IPS DF 4.7 (cell line): ENCODE results near the gene SURF2.
"Not testable (repeated sequence)": the region's sequence is repeated elsewhere in the genome, so short reads cannot be mapped to it uniquely, and the experiment has no call there.

Experiments used
- DNase-seq: peaks from one replicate; pipeline ENCODE4 v3.0.0-alpha.2; 2013; ENCODE audit warnings: low spot score; ENCODE audit errors: extremely low read depth

SURF2 gene

DNA sequence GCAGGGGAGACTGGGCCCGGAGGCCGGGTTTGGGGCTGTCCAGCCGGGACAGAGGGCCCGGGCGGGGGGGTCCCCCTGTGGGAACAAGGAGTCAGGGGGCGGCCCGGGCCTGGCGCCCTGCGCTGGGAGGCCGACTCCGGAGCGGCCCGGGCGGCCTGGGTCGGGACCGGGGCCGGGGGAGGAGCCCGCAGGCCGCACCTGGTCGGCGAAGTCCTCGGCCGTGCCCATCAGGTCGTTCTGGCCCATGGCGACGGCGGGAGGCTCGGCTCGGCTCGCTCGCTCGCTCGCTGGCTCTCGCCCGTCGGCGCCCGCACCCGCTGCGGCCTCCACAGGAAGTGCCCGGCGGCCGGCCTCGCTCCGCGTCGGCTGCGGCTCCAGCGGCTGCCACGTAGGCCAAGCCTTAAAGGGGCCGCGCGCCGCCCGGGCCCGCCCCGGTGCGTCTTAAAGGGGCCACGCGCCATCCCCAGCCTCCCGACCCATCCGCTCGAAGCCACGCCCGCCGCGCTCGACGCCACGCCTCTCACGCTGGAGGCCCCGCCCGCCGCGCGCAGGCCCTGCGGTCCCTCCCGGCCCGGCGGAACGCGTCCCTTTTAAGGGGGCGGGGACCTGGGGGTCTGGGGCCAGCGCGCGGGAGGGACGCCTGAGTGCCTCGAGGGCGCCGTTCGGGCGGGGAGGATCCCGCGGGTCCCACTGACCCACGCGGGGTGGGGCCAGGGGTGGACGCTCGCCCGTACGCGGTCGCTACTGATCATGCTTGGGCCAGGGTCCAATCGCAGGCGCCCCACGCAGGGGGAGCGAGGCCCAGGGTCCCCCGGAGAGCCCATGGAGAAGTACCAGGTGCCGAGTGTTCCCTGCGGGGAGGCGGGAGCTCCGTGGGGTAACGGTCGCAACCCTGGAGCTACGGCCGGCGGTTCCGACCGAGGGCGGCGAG, 19.6 kb downstream of the SURF2 start, which contains the start of the genes STKLD1 and SURF4:
Gene STKLD1, plus strand, starts transcription at position 643 of the 931 bp plus-strand sequence. Its CDS starts 108 bp downstream, at position 751.
Gene SURF4, minus strand, starts transcription at position 337 of the 931 bp plus-strand sequence. Its CDS starts 91 bp downstream, at position 246.
- no peak for DNase-seq

GRCh38 chr9:133377280-133377679, 20.9 kb downstream of the SURF2 start:
- DNase-seq: not testable (repeated sequence)

GRCh38 chr9:133377721-133378216, 21.4 kb downstream of the SURF2 start:
- DNase-seq: no peak

DNA sequence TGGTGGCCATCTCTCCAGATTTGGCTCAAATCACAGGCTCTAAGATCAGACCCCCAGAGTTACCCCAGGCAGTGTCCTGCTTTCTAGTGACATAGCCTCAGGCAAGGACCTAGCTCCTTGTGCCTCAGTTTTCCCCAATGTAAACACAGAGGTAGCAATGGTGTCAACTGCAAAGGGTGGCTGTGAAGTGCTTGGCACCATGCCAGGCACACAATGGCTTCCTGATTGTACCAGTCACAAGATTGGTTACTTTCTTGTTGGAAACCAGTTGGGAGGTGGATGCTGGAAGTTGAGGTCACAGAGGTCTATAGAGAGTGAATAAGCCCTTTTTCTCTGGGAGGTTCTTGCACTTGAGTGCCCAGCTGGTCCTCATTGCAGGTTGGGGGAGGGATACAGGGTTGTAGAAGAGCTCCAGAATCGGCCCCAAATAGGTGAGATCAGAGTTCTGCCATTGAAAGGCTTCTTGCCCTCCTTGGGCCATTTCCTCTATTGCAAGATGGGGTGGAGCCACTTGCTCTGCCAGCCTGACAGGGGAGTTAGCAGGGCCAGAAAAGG, 22.1 kb downstream of the SURF2 start:
- no peak for DNase-seq

DNA sequence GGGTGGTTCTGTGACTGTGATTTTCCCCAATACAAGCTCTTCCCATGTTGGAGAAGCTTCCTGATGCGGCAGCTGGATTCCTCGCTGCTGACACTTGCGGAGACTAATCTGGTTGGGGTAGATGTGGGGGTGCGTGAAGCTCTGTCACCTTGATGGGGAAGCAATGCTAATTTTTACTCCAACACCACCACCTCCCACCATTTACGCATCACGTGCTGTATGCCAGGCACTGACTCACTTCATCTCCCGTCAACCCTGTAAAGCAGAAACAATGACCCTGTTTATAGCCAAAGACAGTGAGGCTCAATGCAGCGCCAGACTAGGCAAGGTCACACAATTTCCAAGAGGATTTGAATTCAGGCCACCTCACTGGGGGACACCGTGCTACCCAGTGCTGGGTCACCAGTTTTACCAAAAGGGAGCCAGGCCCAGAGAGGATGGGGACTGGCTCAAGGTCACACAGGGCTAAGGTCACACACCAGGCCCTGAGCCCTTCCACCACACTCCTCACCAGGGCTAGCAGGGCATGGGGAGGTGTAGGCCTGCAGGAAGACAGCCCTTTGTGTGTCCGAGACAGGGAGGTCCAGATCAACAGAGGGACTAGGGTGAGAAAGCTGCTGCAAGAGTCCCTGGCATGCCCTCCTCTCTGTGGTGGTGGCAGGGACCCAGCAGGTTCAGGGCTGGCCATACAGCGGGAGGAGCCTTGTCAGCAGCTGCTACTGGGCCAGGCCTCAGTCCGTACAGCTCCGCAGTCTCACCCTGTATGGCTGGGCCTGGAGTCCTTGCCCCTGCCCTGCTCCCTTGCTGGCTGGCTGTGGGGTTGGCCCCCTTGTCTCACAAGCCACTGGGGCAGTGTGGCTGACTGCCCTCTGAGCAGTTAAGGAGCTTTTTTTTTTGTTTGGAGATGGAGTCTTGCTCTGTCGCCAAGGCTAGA, 23.1 kb downstream of the SURF2 start:
- DNase-seq: no peak

- no peak for DNase-seq
Observed at GRCh38 chr9:133380734-133381133, 24.4 kb downstream of the SURF2 start.

DNA sequence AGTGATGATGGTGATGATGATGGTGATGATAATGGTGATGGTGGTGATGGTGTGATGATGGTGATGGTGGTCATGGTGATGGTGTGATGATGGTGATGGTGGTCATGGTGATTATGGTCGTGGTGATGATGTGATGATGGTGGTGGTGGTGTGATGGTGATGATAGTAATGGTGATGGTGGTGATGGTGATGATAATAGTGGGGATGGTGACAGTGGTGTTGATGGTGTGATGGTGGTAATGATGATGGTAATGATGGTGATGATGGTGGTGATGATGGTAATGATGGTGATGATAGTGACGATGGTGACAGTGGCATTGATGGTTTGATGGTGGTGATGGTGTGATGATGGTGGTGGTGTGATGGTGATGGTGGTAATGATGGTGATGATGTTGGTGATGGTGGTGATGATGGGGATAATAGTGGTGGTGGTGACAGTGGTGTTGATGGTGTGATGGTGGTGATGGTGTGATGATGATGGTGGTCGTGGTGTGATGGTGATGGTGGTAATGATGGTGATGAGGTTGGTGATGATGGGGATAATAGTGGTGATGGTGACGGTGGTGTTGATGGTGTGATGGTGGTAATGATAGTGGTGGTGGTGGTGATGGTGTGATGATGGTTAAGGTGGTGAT, 26.3 kb downstream of the SURF2 start:
- DNase-seq: no peak

DNA sequence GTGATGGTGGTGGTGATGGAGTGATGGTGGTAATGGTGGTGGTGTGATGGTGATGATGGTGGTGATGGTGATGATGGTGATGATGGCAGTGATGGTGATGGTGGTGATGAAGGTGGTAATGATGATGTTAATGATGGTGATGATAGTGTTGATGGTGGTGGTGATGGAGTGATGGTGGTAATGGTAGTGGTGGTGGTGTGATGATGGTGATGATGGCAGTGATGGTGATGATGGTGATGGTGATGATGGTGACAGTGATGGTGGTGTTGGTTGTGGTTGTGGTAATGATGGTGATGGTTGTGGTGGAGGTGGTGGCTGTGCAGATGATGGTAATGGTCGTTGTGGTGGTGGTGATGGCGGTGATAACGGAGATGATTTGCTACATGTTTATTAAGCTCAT, 27.1 kb downstream of the SURF2 start:
- no peak for DNase-seq

DNA sequence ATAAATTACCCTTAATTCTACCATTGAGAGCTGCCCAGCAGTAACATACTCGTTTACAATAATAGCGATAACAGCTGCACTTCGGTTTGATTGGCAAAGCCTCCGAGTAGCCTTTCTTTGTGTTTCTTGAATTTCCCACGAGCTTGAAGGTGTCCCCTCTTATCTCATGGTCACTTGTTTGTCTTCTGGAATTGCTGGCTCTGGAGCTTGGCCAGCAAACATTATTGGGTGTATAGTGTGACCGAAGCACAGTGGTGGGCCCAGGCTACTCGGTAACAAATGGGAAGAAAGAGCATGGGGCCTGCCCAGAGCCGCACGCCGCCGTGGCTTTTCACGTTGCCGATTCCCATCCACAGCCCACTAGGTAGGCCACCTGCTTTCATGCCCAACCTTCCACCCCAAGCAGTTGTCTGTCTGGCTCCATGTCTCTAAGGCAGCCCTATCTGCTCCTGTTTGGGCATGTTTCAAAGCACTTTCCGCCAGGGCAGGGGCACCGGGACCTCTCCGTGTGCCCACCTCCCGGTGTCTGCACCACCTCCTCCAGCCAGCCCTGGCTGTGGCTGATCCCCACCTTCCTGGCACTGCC, 28.5 kb downstream of the SURF2 start:
- DNase-seq: no peak

DNA sequence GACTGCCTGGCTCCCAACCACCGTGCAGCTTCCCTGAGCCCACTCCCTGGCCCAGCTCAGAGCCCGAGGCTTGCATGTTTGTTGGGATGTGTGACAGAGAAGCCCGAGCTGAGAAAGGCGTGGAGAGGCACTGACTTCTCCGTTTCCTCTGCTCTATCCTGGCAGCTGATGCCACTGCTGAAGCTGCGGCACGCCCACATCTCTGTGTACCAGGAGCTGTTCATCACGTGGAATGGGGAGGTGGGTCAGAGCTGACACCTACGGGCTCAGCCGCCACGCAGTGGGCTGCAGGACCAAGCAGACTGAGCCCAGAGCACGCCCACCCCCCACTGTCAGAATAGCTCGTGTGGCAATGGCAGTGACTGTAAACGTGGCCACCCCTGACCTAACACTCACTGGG, 29.1 kb downstream of the SURF2 start:
- DNase-seq: no peak

- DNase-seq: no peak
Observed at GRCh38 chr9:133386338-133386737, 30.0 kb downstream of the SURF2 start.

GRCh38 chr9:133387680-133388079, 31.3 kb downstream of the SURF2 start:
- no peak for DNase-seq

GRCh38 chr9:133389025-133389557, 32.7 kb downstream of the SURF2 start:
- DNase-seq: no peak

DNA sequence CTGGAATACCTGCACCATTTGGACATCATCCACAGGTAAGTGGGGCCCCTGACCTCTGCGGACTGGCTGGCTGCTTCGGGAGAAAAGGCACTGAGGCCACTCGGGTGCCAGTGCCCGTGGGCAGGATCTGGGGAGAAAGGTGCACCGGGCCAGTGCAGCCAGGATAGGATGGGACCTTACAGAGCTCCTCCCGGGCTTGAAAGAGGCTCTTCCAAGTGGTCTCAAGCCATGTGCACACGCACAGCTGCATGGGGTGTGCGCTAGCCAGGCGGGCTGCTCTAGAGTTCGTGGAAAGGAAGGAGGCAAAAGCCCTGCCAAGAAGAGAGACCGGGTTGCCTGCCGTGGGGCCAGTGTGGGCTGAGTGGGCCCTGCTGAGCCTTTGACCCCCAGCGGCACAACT, 33.2 kb downstream of the SURF2 start:
- no peak for DNase-seq

DNA sequence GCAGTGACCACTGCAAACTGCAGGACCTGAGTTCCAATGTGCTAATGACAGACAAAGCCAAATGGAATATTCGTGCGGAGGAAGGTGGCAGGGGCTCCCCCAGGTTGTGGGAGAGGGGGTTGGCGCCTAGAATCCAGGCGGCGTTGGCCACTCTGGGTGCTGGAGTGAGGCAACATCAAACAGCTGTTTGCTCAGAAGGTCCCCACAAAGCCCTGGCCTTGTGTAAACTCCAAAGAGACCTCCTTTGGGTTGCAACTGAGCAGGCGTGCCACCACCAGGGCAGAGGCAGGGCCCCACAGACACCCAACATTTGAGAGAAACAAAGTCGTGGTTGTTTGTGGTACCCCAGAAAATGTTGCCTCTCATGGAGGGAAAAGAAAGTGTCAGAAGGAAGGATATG, 34.4 kb downstream of the SURF2 start:
- DNase-seq: no peak

GRCh38 chr9:133391449-133391848, 35.1 kb downstream of the SURF2 start:
- not testable (repeated sequence) for DNase-seq

DNA sequence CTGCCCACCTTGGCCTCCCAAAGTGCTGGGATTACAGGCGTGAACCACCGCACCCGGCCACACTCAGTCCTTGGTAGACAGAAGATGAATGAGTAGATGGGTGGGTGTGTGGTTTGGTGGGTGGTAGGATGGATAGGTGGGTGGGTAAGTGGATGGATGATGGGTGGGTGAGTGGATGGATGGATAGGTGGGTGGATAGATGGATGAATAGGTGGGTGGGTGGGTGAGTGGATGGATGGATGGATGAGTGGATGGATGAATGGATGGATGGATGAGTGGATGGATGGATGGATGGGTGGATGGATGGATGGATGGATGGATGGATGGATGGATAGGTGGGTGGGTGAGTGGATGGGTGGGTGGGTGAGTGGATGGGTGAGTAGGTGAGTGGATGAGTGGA, 36.0 kb downstream of the SURF2 start:
- DNase-seq: not testable (repeated sequence)

- DNase-seq: no peak
Observed at GRCh38 chr9:133393399-133393798, 37.0 kb downstream of the SURF2 start.

GRCh38 chr9:133394687-133395271, 38.4 kb downstream of the SURF2 start:
- DNase-seq: no peak

DNA sequence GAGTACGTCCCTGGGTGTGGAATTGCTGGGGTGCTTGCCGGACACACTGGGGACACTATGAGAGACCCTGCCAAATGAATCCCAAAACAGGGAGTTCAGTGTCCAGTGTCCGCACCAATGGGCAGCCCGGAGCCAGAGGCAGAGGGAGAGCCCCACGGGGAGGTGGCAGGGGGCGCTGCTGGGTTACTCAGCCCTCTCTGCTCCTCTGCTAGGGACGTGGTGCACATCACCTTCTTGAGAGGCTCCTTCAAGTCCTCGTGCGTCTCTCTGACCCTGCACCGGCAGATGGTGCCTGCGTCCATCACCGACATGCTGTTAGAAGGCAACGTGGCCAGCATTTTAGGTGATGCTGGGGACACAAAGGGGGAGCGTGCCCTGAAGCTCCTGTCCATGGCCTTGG, 40.6 kb downstream of the SURF2 start:
- DNase-seq: no peak
